GM19468 (cell line): ENCODE data around the gene MEIS2.

Experiments used
- ATAC-seq: cut with Tn5 transposase; IDR thresholded peaks from one replicate; pipeline ENCODE4 v1.9.1; 2021; ENCODE audit warnings: mild to moderate bottlenecking, moderate library complexity, moderate number of reproducible peaks; ENCODE audit not compliant: unreplicated experiment; ENCODE audit errors: extremely low read depth

The MEIS2 gene

DNA sequence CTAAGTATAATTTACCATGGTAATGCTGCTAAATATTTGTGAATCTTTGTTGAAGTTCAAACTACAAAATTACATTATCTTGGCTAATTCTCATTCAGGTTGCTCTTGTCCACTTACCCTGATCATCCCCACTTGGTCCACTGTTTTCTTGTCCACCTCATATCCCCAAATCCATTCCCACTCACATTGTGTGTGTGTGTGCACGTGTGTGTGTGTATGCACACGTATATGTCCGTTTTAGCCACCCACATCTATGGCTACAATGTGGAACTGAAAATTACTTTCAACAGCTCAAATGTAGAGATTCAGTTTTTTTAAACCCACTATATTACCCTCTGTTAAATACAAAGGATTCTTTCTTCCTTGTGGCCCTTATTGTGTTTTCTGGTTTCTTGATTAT, 15.2 kb upstream of the MEIS2 start:
- ATAC-seq = no peak

DNA sequence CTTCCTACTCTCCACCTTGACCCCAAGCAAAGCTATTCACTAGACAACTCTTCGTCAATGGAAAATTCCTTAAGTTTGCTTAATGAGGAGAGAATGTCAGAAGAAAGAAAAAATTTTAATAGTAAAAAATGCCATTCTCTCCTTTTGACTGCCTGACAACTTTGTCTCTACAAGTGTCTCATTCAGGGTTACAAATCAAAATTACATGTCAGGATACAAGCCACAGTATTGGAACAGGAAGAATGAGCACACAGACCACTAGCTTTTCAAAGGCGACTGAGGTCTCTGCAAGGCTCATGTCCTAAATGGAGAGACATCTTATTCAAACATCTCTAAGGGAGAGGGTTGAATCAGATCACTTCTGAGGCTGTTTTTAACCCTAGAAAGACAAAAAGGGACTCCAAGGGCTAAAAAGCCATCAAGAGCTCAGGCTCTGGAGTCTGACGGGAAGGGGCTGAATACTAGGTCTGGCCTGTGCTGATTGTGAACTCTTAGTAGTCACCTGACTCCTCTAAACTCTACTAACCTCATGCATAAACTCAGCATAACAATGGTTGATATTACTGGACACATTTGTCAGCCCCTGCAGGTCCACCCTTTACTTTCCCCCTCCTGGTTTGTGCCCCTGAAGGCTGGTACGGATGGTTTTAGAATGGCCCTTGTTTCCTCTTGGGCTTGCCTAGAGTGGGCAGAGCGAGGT, 12.8 kb upstream of the MEIS2 start:
- ATAC-seq = no peak

DNA sequence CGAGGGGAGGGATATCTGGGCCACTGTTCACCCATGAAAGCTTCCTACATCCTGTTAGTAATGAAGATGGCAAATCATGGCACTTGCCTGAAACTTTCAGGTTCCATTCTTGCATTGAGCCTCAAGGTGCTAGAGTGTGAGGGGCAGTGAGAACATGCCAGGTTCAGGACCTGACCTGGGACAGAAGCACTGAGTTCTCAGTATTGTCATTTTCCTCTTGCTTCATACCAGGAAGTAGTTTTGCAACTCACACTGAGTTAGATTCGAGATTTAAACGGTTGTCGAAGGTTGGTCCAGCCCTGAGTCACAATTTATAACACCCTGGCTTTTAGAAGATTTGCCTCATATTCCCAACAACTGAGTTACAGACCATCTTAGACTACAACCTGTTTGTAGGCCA, 11.8 kb upstream of the MEIS2 start:
- no peak for ATAC-seq

DNA sequence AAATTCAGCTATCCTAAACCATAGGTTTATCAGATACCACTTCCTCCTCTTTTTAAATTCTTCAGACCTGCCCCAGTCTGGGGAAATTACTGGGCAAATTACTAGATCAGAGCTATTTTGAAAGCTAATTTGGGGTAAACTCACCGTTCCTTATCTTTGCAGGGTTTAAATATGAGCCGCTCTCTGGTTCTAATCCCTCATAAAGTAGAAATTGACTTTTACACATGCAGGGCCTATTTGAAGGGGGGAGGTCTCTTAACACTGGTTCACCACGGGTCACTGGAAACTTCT, 11.0 kb upstream of the MEIS2 start:
- ATAC-seq = no peak

DNA sequence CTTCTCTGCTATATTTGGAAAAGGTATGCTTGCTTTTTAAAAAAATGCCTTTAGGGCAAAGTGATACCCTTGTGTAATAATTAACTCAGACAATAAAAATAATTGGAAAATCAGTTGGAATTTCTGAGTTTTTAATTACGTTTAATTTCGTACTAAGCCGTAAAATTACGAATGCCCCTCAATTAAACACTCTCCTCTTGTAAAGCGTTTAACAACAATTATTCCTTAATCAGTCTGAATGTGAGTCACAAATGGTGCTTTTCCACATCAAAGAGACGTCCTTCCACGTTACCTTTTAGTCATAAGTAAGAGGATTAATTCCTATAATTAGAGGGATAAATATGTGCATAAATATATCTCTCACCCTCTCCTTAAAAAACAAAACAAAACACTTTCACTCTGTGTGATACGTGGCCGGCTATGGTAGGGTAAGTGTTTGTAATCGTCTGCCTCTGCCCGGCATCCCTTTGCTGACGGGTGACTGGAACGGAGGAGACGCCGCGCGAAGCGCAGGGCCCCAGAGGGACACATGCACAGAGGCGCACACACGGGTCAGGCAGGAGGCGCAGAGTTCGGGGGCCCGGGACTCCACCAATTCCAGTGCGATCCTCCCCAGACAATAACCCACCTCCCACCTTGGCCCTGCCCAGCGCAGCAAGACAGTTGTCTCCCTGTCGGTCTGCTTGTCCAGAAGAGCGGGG, 9.7 kb upstream of the MEIS2 start:
- ATAC-seq = no peak

DNA sequence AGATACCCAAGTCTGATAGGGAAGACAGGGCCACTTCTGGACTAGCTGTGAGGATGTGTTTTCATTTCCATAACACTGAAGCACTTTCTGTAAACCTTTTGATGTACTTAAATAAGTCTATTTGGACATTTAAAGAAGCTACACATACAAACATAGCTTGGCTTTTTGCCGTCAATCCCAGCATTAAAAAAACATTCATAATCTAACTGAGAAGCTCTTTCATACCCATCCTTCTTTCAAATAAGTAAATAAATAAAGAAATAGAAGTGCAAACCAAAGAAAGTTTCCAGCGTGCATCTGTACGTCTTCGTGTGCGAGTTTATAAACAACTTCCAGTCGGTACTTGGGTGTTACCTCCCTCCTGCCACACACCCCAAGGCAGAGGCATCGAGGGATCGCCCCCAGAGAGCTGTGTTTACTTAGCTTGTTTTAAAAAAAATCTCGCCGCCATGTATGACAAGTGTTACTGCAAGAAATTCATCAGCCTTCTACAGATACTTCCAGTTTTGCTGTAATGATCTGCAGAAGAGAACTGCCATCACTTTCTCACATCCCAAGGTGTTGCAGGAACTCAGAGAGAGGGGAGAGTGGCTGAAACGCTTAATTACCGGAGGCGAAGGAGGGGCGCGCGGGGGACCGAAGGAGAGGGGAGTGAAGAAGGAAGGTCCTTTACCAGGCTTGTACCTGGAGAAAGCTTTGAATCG, 9.0 kb upstream of the MEIS2 start:
- ATAC-seq = no peak

DNA sequence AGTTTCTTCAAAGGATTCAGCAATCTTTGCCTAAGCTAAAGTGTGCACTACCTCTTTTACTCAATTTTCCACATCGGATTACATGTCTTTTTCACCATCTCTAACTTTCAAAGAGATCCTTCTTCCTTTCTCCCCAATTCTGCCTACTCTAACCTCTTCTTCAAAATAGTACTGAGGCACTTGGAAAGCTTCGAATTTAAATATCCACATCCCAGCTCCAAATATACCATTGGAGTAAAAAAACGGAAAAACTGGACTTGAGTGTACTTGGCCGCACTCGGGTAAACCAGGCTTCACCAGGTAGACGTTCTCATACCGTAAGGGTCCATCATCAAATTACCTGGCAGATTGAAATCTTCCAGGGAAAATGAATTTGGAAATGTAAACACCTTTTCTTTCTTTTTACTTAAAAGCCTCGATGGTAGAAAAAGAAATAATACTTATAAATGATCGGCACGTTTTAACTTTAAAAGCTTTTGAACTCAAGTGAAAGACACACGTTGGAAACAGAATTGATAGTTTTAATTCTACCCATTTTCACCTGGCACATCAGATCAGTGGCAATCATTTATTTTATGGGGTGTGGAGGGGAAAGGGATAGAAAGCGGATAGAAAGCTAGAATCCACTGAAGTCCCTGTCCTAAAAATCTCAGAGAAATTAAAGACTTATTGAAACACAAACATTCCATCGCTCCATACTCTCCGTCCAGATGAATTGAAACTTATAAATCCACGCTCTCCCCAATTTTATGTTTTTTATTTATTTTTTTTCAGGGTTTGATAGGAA, 8.2 kb upstream of the MEIS2 start:
- no peak for ATAC-seq

DNA sequence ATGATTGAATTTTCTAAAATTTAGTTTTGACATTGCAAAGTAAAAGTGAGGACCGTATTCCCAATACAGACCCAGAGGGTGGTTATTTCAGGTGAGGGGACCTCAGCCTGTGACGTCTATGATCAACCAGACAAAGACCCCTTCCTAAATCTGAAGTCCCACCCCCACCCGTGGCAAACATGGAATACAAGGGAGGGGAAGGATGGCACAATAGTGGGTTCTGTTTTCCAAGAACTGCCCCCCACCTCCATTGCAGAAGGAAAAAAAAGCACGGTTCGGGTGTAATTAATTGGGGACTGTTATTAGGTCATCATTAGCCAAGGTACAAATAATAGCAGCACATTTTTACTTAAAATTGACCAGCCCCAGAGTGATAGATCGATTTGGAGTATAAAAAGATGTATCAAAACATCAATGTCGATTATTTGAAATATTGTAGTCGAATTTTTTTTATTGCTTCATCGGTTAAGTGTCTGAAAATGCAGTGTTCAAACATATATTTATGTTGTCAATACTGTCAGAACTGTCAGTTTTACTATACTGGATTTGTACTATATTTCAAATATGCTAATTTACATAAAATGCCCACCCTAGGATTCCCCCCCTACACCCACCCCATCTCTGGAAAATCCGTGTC, 7.5 kb upstream of the MEIS2 start:
- ATAC-seq = no peak

DNA sequence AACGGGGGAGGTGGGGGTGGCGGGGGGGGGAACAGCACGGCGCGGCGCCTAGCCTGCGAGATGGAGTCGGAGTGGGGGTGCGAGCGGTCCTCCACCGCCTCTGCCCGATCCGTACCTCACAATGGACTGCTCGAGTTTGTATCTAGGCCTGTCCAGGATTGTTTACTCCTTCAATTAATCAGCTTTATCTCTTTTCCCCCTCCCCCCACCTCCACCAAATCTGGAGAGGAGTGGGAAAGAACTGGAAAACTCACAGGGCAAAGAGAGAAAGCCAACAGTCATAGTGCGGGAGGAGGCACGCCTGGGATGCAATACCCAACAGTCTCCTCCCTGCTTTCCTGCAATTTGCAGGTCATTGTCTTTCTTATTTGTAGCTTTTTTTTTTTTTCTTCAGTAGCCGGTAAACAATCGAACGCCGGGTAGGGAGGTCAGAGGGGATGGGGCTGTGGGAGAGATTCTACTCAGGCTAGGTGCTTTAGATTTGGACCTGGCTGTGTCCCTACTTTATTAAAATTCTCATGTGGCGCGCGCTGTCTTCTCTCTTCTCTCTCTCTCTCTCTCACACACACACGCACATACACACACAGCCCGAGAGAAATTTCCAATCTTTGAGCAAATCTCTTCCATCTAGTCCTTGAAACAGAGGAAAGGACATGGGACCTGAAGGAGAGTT, 6.9 kb upstream of the MEIS2 start:
- no peak for ATAC-seq

DNA sequence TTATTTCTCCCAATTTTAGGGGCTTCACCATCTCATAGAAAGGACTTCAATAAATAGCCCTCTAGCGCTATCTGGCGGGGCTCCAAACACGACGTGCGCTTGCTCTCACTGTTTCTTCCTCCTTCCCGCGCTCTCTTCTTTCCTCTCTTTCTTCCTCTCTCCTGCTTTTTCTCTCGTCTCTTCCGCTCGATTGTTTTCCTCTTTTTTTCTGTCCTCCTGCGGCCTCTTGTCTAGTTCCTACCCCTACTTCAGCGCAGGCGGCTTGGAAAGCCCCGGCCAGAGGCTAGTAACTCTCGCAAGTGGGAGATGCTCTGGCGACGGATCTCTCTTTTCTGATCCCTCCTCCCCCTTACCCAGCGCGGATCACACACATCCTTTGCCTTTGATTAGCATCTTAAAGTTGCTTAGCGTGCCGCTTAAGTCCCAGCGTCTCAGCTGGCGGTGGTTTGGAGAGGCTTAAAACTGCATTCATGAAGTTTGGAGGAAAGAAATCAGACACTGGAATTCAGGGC, 6.2 kb upstream of the MEIS2 start:
- no peak for ATAC-seq

DNA sequence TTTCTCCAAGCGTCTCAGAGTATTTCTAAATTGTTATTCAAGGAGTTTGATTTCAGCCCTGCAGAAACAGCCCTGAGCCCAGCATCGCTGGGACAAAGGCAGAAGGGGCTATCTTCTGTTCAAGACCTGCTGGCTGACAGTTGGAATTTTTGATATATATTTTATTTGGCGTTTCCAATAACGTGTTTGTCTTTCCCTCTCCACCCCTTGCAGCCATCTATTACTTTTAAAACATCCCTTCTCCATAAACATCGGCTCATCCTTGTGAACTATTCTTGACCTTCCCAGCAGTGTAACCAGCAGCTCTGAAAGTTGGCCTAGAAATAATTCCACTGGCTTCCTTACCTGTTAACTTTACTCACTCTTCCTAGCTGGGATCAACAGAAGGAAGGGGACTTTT, 5.5 kb upstream of the MEIS2 start:
- ATAC-seq = no peak

DNA sequence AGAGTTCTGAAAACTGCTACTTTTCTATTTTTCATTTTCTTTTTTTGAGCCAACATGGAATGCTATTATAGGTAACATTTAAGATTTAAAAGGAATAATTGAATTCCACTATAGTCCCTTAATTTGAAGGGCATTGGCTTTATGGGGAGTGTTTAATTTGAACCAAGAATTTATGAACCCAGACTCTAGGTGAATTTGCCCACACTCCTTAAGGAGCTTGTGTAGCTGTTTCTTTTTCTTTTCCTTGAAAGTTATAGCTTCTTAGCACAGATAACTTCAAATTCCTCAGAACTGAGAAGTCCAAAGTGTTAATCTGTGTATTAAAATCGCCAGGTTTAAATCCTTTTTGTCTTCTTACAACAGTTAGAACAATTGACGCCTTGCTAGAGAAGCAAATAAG, 4.7 kb upstream of the MEIS2 start:
- no peak for ATAC-seq

DNA sequence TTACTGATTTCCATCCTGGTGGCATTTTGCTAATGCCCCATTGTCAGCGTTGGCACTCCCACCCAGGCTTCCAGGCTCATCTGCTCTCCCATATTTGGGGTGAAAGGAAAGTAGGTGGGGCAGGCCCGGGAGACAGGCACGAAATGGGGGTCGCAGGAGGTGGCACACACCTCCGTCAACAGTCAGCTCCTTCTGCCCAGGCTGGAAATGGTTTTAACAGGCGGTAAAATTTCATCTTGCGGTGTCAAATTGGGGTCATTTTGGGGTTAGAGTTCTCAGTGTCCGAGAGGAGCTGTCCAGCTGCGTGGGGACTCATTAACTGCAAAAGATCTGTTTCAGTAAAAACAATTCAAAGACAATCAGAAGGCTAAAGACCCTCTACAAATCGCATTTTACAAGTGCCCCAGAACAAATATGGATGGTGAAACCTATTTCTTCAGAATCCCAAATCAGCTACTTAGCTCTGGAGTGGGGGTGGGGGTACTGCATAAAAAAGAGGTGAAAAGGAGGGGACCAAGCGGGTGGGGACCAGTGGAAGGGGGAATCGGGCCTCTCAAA, 4.2 kb upstream of the MEIS2 start:
- no peak for ATAC-seq

DNA sequence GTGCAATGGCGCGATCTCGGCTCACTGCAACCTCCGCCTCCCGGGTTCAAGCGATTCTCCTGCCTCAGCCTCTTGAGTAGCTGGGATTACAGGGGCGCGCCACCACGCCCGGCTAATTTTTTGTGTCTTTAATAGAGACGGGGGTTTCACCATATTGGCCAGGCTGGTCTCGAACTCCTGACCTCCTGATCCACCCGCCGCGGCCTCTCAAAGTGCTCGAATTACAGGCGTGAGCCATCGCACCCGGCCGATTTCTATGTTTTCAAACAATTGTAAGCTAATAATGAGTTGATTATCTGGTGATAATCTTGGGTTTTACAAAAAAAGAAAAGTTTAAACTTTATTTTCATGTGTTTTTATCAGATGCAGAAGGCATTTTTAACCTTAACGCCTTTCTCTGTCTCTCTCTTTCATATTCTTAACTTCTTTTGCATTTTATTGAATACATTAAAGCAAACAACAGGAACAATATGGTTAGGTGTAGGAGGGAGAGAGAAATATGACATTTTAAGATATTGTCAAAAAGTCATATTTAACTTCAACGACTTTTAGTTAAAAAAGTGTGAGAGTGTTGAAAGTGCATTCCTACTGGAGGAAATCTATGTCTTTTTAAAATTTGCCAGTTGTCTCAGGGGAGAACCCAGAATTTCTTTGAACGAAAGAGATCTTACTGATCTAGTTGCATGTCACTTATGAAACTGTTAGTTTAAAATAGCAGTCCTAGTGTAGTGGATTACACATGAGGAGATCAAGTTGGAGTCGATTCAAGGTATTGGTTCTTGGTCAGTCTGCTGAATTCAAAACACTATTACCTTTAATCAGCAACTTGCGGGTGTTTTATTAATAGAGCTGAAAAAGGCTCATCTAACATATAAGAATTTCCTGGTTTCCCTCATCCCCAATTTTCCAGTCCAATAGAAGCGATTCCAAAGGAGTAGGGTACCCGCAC, 3.4 kb upstream of the MEIS2 start:
- ATAC-seq = no peak

DNA sequence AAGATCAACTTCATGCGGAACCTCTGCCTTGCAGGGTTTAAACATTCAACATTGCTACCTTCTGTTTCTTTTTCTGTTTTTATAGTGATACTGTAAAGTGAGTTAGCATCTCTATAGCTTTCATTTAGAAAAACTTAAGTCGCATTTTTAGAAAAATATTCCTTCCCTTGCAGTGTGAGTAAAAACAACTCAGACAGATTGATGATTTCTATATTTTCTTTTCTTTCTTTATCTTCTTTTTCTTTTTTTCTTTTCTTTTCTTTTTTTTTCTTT, 2.8 kb upstream of the MEIS2 start:
- ATAC-seq = no peak

DNA sequence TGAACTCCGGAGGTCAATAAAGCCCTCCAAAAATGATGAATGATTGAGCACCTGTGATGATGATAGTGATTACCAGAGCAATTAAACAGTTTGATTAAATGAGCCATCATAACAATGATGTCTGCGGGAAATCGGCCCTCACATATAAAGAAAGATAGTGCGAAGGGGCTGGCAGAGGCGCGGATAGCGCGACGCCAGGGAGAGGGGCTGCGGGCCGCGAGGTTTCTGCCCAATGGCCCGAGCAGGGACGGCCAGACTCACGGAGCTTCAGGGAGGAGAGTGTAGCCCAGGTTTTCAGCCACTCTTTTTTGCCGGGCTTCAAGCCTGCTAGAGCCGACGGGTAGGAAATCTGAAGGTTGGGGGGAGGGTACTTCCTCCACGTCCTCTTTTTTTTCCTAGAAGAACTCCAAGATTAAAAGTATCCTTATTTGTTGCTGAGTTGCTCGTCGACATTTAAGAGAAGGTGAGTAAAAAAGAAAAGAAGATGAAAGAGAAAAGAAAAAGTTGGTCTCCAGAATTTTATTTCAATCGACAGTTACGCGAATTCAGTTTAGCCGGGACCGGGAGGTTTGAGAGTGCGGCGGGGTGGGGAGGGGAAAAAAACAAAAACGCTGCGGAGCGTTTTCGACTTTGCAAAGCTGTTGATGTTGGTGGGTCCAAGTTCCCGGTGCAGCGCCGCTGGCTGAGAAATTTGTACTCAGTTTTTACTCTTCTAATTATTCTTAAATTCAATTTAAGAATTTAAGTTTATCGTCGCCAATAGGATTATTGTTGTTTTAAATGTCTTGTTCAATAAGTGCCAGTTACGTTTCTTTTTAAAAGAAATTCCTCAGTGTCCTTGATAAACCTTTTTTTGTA, 2.2 kb upstream of the MEIS2 start:
- no peak for ATAC-seq

DNA sequence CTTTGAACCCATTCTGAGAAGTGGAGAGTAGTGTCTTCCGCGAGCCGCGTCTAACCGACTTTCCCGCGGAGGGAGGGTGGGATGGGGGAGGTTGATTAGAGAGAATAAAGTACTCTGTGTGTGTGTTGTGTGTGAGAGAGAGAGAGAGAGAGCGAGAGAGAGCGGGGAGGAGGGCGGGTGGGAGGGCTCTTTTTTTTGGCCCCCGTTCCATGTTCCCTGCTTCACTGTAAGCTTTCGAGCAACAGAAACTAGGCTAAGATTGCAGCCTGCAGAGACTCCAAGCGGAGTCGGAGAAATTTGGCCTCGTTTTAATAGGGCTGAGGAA, 1.6 kb upstream of the MEIS2 start:
- no peak for ATAC-seq

DNA sequence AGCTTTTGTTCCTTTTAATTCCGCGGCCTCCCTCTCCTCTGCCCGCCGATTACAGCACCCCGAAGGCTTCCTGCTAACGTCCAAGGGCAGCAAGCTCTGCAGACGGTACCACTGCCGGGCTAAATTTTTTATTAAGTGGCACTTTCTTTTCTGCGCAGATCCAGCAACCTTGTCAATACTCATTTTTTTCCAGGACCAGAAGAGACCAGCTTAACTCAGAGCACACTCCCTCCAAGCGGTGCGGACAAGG, 542 bp upstream of the MEIS2 start:
- no peak for ATAC-seq
